GM06990 (cell line): ENCODE results near the gene MOGAT3.

Experiments
- DNase-seq: peaks from one replicate; pipeline ENCODE4 v3.0.0-alpha.2; 2011; ENCODE audit not compliant: insufficient read length; ENCODE audit errors: extremely low read depth
- H3K27me3 ChIP-seq: replicated peaks from 2 replicates; pipeline ENCODE4 v1.6.0; 2011; ENCODE audit warnings: low read length; ENCODE audit not compliant: control insufficient read depth, insufficient read depth
- H3K36me3 ChIP-seq: 2 replicates; pipeline ENCODE4 v1.5.1; 2011; ENCODE audit warnings: low read length; ENCODE audit not compliant: control insufficient read depth, insufficient read depth
- H3K4me3 ChIP-seq: replicated peaks from 2 replicates; pipeline ENCODE4 v1.5.1; 2011; ENCODE audit warnings: low read depth, mild to moderate bottlenecking, control low read depth, low read length
- TF ChIP-seq, protein P1 (sequence below): IDR thresholded peaks from 2 replicates; pipeline ENCODE4 v1.5.1; 2011; ENCODE audit warnings: low read length, control low read depth, mild to moderate bottlenecking, inconsistent platforms; ENCODE audit not compliant: insufficient read depth, poor library complexity, severe bottlenecking

MOGAT3 gene

DNA sequence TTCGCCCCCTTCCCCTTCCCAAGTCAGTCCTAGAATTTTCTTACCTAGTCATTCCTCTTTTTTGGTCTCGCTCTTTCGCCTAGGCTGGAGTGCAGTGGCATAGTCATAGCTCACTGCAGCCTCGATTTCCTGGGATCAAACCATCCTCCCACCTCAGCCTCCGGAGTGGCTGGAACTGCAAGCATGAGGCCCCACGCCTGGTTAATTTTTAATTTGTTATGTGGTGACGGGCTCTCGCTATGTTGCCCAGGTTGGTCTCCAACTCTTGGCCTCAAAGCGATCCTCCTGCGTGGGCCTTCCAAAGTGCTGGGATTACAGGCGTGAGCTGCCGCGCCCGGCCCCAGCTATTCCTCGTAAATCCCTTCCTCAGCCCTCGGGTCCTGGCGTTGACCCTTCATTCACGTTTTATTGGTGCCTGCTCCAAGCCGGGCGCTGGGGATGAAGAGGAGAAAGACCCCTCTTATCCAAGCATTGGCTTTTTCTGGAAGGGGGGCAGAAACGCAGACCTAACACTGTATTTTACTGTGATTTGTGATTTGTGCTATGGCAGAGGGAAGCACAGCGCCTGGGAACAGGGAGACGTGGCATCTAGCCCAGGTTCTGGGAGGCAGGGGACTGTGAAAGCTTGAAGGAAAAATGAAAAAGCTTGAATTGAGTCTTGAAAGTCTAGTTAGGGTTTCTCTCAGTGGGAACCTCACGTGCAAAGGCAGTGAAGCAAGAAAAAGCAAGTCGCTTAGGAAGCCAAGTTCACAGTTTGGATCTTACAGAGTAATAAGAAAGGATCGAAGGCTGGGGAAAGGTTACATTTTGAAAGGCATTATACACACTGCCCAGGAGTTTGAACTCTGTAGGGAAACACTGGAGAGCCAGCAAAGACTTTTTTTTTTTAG lies 17.6 kb upstream of the MOGAT3 start:
- H3K4me3 ChIP-seq = peak overlapping the region; percentile 95
- TF ChIP-seq, protein P1, sequence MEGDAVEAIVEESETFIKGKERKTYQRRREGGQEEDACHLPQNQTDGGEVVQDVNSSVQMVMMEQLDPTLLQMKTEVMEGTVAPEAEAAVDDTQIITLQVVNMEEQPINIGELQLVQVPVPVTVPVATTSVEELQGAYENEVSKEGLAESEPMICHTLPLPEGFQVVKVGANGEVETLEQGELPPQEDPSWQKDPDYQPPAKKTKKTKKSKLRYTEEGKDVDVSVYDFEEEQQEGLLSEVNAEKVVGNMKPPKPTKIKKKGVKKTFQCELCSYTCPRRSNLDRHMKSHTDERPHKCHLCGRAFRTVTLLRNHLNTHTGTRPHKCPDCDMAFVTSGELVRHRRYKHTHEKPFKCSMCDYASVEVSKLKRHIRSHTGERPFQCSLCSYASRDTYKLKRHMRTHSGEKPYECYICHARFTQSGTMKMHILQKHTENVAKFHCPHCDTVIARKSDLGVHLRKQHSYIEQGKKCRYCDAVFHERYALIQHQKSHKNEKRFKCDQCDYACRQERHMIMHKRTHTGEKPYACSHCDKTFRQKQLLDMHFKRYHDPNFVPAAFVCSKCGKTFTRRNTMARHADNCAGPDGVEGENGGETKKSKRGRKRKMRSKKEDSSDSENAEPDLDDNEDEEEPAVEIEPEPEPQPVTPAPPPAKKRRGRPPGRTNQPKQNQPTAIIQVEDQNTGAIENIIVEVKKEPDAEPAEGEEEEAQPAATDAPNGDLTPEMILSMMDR = no peak
- no peak for DNase-seq
- H3K36me3 ChIP-seq = peaks cover 4% of the 10 kb centered on the region
- no peaks in the 10 kb centered on the region for H3K27me3 ChIP-seq

DNA sequence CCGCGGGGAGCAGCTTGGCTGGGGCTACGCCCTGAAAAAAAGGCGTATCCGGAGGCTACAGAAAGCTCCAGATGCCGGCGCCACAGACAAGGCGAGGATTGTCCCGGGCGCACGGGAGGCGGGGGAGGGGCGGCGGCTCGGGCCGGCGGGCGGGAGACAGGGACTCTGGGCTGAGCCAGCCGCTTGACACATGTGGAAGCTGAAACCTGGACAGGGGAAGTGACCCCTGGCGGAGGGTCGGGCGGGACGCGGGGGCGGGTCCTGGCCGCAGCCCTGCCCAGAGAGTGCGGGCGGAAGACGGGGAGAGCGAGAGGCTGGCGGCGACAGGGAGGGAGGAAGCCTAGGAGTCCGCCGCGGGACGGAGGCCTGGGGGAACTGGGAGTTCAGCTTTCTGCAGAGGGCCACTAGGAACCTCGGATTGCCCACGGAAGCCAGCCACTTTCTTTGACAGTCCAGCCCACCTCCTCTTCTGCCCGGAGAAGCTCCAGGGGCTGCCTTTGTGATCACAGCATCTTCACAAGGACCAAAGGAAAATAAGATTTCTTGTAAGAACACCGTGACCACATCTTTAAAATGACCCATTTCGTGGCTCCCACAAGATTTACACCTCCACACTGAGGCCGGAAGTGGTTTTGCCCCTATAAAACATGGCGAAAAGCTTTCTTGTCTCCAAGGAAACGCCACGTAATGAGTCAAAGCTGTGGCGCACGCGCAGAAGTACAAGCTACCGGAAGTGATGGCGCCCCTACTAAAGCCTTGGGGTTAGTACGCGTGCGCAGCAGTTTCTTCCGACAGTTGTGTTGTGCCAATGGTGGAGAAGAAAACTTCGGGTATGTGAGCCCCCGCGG lies 16.8 kb upstream of the MOGAT3 start, which contains the start of the genes PLOD3 and ZNHIT1:
Gene PLOD3 (minus strand): TSS at position 194 of the 848 bp plus-strand sequence. CDS start 307 bp downstream, outside the sequence.
Gene ZNHIT1 (plus strand): TSS at position 778 of the 848 bp plus-strand sequence. CDS start 31 bp downstream, at position 809.
- Histone ChIP-seq H3K4me3 (peak within 1 kb of the TSS; percentile 95), H3K27me3 (no peaks in the 10 kb centered on the region)
- TF ChIP-seq, protein P1 = no peak

DNA sequence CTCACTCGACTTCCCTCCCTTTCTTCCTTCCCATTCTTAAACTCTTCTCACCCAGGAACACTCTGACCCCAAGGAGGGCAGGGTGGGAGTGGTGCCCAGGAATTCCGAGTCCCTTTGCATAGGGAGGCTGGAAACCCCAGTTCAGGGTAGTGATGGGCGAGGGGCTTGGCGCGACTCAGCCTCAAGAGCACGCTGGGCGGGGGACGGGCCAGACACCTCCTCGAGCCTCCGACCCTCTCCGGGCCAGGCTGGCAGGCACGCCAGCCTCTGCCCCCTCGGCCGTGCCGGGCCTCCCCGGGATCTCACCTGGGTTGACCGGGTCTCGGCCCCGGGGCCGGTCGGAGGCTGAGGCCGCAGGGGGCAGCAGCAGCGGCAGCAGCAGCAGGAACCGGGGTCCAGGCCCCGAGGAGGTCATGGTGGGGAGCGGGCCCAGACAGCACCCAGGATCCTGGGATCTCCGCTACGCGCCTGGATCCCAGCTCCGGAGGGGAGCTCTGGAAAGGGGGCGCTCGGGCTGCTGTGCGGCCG lies 16.1 kb upstream of the MOGAT3 start:
- no peaks in the 10 kb centered on the region for H3K27me3 ChIP-seq
- DNase-seq = no peak
- peaks cover 3% of the 10 kb centered on the region for H3K36me3 ChIP-seq
- TF ChIP-seq, protein P1 = no peak
- H3K4me3 ChIP-seq = peak overlapping the region; percentile 73

More for the DNA sequence above, 16.8 kb upstream of the MOGAT3 start, which contains the start of the genes PLOD3 and ZNHIT1:
- H3K36me3 ChIP-seq = peaks cover 1% of the 10 kb centered on the region
- DNase-seq = peak; percentile 85

DNA sequence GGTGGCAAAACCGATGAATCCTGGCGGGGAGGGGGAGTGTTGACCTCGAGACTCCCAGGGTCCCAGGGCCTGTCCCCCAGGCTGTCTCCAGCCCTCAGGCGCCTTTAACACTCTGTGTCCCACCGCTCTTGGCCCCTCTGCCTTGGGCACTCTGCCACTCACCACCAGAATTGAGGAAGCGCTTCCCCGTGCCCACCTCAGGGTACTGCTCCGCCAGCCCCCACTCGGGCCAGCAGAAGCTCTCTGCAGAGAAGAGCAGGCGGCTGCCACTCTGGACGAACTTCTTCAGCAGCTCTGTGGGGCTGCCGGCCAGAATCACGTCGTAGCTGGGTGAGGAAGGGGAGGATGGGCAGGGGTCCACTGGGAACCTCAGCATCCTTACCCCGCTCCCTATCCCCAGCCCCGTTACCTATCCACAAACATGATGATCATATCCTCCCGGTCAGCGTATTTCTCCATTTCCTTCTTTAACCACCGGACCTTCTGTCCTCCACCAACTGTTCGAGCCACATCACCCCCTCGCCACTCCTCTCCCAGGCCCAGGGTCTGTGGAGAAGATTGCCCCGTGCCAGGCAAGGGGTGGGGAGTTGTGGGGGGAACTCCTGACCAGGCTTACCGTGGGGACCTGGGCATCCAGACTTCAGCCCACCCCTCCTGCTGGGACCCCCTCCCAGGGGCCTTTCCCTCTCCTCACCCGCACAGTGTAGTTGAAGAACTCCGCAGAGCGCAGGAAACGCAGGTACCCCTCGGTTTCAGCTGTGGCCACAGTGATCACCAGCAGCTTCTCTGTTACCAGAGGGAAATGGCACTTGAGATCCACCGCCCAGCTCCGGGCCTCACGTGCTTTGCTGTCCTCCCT lies 15.4 kb upstream of the MOGAT3 start:
- TF ChIP-seq, protein P1 = no peak
- no peak for DNase-seq

DNA sequence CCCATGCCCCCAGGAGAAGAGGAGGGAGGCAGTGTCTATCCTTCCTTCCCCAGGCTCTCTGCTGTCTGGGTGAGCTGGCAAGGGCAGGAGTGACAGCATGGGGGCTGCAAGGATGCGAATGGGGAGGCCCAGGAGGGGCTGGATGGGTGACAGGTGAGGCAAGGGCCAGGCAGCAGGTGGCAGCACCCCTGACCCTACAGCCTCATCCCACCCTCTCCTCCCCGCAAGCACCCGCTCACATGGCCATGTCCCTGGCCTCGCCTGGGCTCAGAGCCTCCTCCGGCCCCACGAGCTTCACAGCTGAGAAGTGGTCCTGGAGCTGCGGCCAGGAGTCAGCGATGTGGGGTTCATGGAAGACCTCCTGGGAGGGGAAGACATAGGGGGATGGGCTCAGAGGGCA lies 11.2 kb upstream of the MOGAT3 start:
- Histone ChIP-seq H3K4me3 (no peak overlapping the region), H3K27me3 (no peaks in the 10 kb centered on the region), H3K36me3 (peaks cover 9% of the 10 kb centered on the region)
- DNase-seq = no peak
- TF ChIP-seq, protein P1 = no peak

More for the DNA sequence above, 15.4 kb upstream of the MOGAT3 start:
- peaks cover 4% of the 10 kb centered on the region for H3K36me3 ChIP-seq
- peak overlapping the region; percentile 73 for H3K4me3 ChIP-seq
- no peaks in the 10 kb centered on the region for H3K27me3 ChIP-seq
